ENCODE results near the gene RXFP1.

The RXFP1 gene

GRCh38 chr4:158530898-158531297 is 9.2 kb downstream of the RXFP1 start:
- H3K4me3 ChIP-seq (ENCODE audit: low read depth, low read length): no peak overlapping the region
- TF ChIP-seq CTCF (IDR thresholded peaks at IDR 0.05; ENCODE audit: control insufficient read depth, extremely low read depth, insufficient read depth): no peak
- DNase-seq (ENCODE audit: low read depth): no peak

GRCh38 chr4:158532556-158533231 is 11.0 kb downstream of the RXFP1 start:
- H3K4me3 ChIP-seq (ENCODE audit: low read depth, low read length): no peak overlapping the region
- no peak for DNase-seq (ENCODE audit: low read depth)
- no peak for TF ChIP-seq CTCF (IDR thresholded peaks at IDR 0.05; ENCODE audit: control insufficient read depth, extremely low read depth, insufficient read depth)

GRCh38 chr4:158534727-158535126 is 13.0 kb downstream of the RXFP1 start:
- H3K4me3 ChIP-seq (ENCODE audit: low read depth, low read length): no peak overlapping the region
- no peak for DNase-seq (ENCODE audit: low read depth)
- no peak for TF ChIP-seq CTCF (IDR thresholded peaks at IDR 0.05; ENCODE audit: control insufficient read depth, extremely low read depth, insufficient read depth)

- DNase-seq (ENCODE audit: low read depth): no peak
- TF ChIP-seq CTCF (IDR thresholded peaks at IDR 0.05; ENCODE audit: control insufficient read depth, extremely low read depth, insufficient read depth): no peak
- H3K4me3 ChIP-seq (ENCODE audit: low read depth, low read length): no peak overlapping the region
Observed at GRCh38 chr4:158535130-158535614, 13.5 kb downstream of the RXFP1 start.

- no peak overlapping the region for H3K4me3 ChIP-seq (ENCODE audit: low read depth, low read length)
- no peak for TF ChIP-seq CTCF (IDR thresholded peaks at IDR 0.05; ENCODE audit: control insufficient read depth, extremely low read depth, insufficient read depth)
- DNase-seq (ENCODE audit: low read depth): no peak
Observed at GRCh38 chr4:158536833-158537232, 15.2 kb downstream of the RXFP1 start.

GRCh38 chr4:158538176-158538575 is 16.5 kb downstream of the RXFP1 start:
- no peak for TF ChIP-seq CTCF (IDR thresholded peaks at IDR 0.05; ENCODE audit: control insufficient read depth, extremely low read depth, insufficient read depth)
- no peak for DNase-seq (ENCODE audit: low read depth)
- no peak overlapping the region for H3K4me3 ChIP-seq (ENCODE audit: low read depth, low read length)

- TF ChIP-seq CTCF (IDR thresholded peaks at IDR 0.05; ENCODE audit: control insufficient read depth, extremely low read depth, insufficient read depth): no peak
- no peak overlapping the region for H3K4me3 ChIP-seq (ENCODE audit: low read depth, low read length)
- no peak for DNase-seq (ENCODE audit: low read depth)
Observed at GRCh38 chr4:158538911-158539310, 17.2 kb downstream of the RXFP1 start.

Data from LNCaP clone FGC (cell line).